Glutamatergic neuron (in vitro differentiated cells): ENCODE results near the gene FAM124A. TPM values are rescaled to one million over a fixed set of nuclear protein-coding genes. Genes with fewer than 3 reads are reported as not detected.

Source experiments
- DNase-seq: peaks from one replicate; pipeline ENCODE4 v3.0.0; 2022
- H3K27ac Mint-ChIP-seq: one replicate; pipeline ENCODE4 v1.8.0; 2020; ENCODE audit warnings: mild to moderate bottlenecking, mixed read lengths, inconsistent platforms; ENCODE audit not compliant: unreplicated experiment
- H3K27me3 Mint-ChIP-seq: one replicate; pipeline ENCODE4 v1.8.0; 2020; ENCODE audit warnings: mild to moderate bottlenecking, moderate library complexity, mixed read lengths, inconsistent platforms; ENCODE audit not compliant: unreplicated experiment
- H3K36me3 Mint-ChIP-seq: one replicate; pipeline ENCODE4 v1.8.0; 2020; ENCODE audit warnings: mild to moderate bottlenecking, mixed read lengths, inconsistent platforms; ENCODE audit not compliant: unreplicated experiment
- H3K4me1 Mint-ChIP-seq: one replicate; pipeline ENCODE4 v1.8.0; 2020; ENCODE audit warnings: mild to moderate bottlenecking, low read depth, mixed read lengths, inconsistent platforms; ENCODE audit not compliant: unreplicated experiment
- H3K4me3 Mint-ChIP-seq: one replicate; pipeline ENCODE4 v1.8.0; 2020; ENCODE audit warnings: mild to moderate bottlenecking, mixed read lengths, inconsistent platforms; ENCODE audit not compliant: unreplicated experiment
- H3K9me3 Mint-ChIP-seq: one replicate; pipeline ENCODE4 v1.8.0; 2020; ENCODE audit warnings: mild to moderate bottlenecking, moderate library complexity, mixed read lengths, inconsistent platforms; ENCODE audit not compliant: unreplicated experiment
- total RNA-seq: library from RNA; stranded (reverse); fragmentation: NEBNext Ultra II Directional; extraction: Animal tissue kit (Norgen Biotek cat#: 25700); gene quantifications from one replicate; pipeline ENCODE4 v1.2.1, GENCODE V29; 2021; ENCODE audit not compliant: unreplicated experiment
- TF ChIP-seq, protein P1 (sequence below): fragments of 200-600 bp; sonication (generic); IDR thresholded peaks from one replicate; pipeline ENCODE4 v1.5.0; 2021; ENCODE audit not compliant: partially characterized antibody, unreplicated experiment

Gene FAM124A
- total RNA-seq, 1 donor from 2014 or later, result 3.7 TPM

DNA sequence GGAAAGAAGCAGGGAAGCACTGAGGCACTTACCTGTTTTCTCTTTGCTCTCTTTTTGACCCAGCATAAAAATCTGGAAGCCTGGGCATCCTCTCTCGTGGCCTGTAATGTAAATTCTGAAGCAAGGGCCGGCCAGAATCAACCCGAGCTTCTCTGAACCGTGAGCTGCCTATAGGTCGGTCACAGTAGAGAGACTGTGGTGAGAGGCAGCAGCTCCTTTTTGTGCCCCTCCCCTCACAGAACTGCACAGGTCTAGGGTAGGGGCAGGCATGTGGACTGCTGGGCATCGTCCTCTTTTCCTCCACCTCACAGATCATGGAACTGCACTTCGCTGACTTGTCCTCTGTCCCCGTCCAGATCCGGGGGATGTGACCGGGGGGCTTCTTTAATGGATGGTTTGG lies 12.5 kb downstream of the FAM124A start:
- Mint-ChIP-seq H3K9me3 (peaks cover 3% of the 10 kb centered on the region), H3K4me1 (peaks cover 15% of the 10 kb centered on the region), H3K36me3 (no peaks in the 10 kb centered on the region), H3K4me3 (no peak overlapping the region), H3K27ac (no peak overlapping the region), H3K27me3 (no peaks in the 10 kb centered on the region)
- TF ChIP-seq, protein P1, sequence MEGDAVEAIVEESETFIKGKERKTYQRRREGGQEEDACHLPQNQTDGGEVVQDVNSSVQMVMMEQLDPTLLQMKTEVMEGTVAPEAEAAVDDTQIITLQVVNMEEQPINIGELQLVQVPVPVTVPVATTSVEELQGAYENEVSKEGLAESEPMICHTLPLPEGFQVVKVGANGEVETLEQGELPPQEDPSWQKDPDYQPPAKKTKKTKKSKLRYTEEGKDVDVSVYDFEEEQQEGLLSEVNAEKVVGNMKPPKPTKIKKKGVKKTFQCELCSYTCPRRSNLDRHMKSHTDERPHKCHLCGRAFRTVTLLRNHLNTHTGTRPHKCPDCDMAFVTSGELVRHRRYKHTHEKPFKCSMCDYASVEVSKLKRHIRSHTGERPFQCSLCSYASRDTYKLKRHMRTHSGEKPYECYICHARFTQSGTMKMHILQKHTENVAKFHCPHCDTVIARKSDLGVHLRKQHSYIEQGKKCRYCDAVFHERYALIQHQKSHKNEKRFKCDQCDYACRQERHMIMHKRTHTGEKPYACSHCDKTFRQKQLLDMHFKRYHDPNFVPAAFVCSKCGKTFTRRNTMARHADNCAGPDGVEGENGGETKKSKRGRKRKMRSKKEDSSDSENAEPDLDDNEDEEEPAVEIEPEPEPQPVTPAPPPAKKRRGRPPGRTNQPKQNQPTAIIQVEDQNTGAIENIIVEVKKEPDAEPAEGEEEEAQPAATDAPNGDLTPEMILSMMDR, result no peak
- DNase-seq, result no peak

- no peaks in the 10 kb centered on the region for H3K36me3 Mint-ChIP-seq
- H3K9me3 Mint-ChIP-seq, result peaks cover 2% of the 10 kb centered on the region
- no peak for DNase-seq
- H3K27me3 Mint-ChIP-seq, result no peaks in the 10 kb centered on the region
- TF ChIP-seq, protein P1, result no peak
- peaks cover 13% of the 10 kb centered on the region for H3K4me1 Mint-ChIP-seq
- no peak overlapping the region for H3K27ac Mint-ChIP-seq
- H3K4me3 Mint-ChIP-seq, result no peak overlapping the region
Measured at GRCh38 chr13:51235186-51235585, 13.0 kb downstream of the FAM124A start.

DNA sequence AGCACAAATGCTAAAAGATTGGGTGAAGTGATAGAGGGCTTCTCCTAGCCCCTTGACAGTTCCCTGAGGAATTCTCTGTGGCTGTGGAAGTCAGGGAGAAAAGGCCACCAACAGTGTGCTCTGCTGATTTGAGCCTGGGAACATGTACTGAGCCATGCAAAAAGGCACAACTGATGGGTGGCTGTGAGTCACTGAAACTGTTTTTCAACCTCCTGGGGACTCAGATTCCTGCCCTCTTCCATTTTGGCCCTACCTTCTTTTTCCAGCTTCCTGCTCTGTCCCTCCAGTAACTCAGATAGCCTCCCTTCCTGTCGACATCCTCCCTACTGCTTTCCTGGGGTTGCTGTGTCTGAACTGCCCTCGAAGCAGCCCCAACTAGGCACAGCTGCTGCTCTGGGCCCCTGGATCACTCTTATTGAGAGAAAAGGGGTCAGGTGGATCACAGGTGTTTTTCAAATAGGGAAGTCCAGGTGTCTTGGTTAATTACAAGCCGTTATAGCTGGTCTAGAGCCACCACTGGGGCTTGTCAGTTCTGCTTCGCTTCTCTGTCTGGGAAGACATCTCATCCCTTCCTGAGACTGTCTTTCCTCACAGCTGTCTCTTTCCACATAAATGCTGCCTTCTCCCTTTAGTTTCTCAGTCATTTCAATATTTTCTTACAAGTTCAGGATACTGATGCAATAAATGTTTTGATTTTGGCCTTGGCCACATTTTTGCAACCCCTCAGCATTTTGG lies 13.7 kb downstream of the FAM124A start:
- Mint-ChIP-seq H3K36me3 (no peaks in the 10 kb centered on the region), H3K27me3 (no peaks in the 10 kb centered on the region), H3K27ac (no peak overlapping the region), H3K9me3 (peaks cover 2% of the 10 kb centered on the region), H3K4me1 (peaks cover 10% of the 10 kb centered on the region), H3K4me3 (no peak overlapping the region)
- no peak for DNase-seq
- TF ChIP-seq, protein P1, result no peak

- H3K36me3 Mint-ChIP-seq, result no peaks in the 10 kb centered on the region
- TF ChIP-seq, protein P1, result no peak
- no peaks in the 10 kb centered on the region for H3K27me3 Mint-ChIP-seq
- no peak overlapping the region for H3K27ac Mint-ChIP-seq
- H3K4me3 Mint-ChIP-seq, result no peak overlapping the region
- no peak for DNase-seq
- peaks cover 10% of the 10 kb centered on the region for H3K4me1 Mint-ChIP-seq
- H3K9me3 Mint-ChIP-seq, result peaks cover 2% of the 10 kb centered on the region
Measured at GRCh38 chr13:51236491-51236792, 14.2 kb downstream of the FAM124A start.

GRCh38 chr13:51237386-51237785 lies 15.2 kb downstream of the FAM124A start:
- Mint-ChIP-seq H3K4me3 (no peak overlapping the region), H3K9me3 (peaks cover 2% of the 10 kb centered on the region), H3K36me3 (no peaks in the 10 kb centered on the region), H3K4me1 (peaks cover 10% of the 10 kb centered on the region), H3K27me3 (no peaks in the 10 kb centered on the region), H3K27ac (no peak overlapping the region)
- TF ChIP-seq, protein P1, result no peak
- DNase-seq, result no peak
